ENCODE results near the gene MPP2.

Gene MPP2

DNA sequence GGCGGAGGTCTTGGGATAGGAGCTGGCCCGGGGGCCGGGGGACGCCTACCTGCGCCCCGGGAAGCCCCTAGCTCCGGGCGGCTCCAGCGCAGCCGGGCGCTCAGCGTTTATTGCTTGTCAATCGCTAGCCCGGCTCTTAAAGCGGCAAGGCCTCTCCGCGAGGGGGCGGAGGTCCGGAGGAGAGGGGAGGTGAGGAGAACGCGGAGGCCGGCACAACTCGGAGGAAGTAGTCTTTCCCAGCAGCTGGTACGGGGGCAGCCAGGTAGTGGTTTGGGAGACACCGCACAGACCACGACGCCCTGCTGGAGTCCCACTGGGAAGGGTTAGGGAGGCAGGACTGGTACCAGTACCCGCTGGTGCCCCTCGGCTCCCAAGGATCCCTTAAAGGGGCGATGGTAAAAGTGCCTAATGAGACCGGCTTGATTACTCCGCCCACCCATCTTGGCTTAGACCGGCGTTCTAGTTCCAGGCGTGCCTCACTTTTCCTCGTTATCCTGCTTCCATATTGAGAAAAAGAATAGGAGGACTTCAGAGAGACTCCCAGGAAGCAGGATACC, at the start of gene MPP2:
Gene MPP2, minus strand, starts transcription at position 112 of the 557 bp plus-strand sequence. CDS start 3,076 bp downstream, outside the sequence.
- peaks cover 17% of the 10 kb centered on the region for H3K27me3 Mint-ChIP-seq
- ATAC-seq (ENCODE audit: low read depth) (peak; percentile 66), DNase-seq (ENCODE audit: low spot score in 2 of 2) (peak; percentile 30 to 57)
- peak within 1 kb of the TSS; percentile 78 for H3K4me3 Mint-ChIP-seq
- peaks cover 11% of the 10 kb centered on the region for H3K4me1 Mint-ChIP-seq
- no peaks in the 10 kb centered on the region for H3K36me3 Mint-ChIP-seq
- H3K27ac Mint-ChIP-seq: no peak within 1 kb of the TSS
- H3K9me3 Mint-ChIP-seq: no peaks in the 10 kb centered on the region

GRCh38 chr17:43956222-43956621, 48.9 kb upstream of the MPP2 start:
- Mint-ChIP-seq H3K27me3 (peaks cover 35% of the 10 kb centered on the region), H3K4me1 (peaks cover 7% of the 10 kb centered on the region), H3K27ac (no peak overlapping the region), H3K36me3 (no peaks in the 10 kb centered on the region), H3K9me3 (no peaks in the 10 kb centered on the region), H3K4me3 (no peak overlapping the region)
- DNase-seq (ENCODE audit: low spot score in 2 of 2) (no peak), ATAC-seq (ENCODE audit: low read depth) (no peak)

DNA sequence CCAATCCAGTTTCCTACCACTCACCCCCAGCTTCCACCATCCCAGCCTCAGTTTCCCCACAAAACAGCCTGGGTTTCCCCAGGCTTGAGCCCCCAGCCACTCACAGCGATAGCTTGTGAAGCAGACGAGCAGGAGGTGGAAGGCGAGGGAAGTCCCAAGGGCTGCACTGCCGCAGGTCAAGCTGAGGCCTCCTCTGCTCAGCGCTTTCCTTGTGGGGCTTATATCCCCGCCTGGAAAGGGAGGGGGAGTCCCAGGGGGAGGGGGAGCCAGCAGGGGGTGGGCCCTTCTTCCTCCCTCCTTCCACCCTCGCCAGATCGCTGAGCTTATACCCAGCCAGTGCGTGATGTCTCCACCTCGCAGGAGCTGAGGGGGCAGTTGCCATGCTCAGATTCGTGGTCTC, 46.4 kb upstream of the MPP2 start, which contains the start of gene PYY:
Gene PYY, minus strand, starts transcription at position 195 of the 400 bp plus-strand sequence. CDS start 457 bp downstream, outside the sequence.
- DNase-seq (ENCODE audit: low spot score in 2 of 2): no peak
- no peak for ATAC-seq (ENCODE audit: low read depth)
- H3K9me3 Mint-ChIP-seq: no peaks in the 10 kb centered on the region
- H3K27me3 Mint-ChIP-seq: peaks cover 37% of the 10 kb centered on the region
- peak within 1 kb of the TSS; percentile 15 for H3K4me3 Mint-ChIP-seq
- no peaks in the 10 kb centered on the region for H3K36me3 Mint-ChIP-seq
- H3K4me1 Mint-ChIP-seq: peaks cover 7% of the 10 kb centered on the region
- no peak within 1 kb of the TSS for H3K27ac Mint-ChIP-seq

GRCh38 chr17:43952724-43953666, 45.7 kb upstream of the MPP2 start:
- ATAC-seq (ENCODE audit: low read depth): no peak
- peaks cover 37% of the 10 kb centered on the region for H3K27me3 Mint-ChIP-seq
- DNase-seq (ENCODE audit: low spot score in 2 of 2): no peak
- peaks cover 7% of the 10 kb centered on the region for H3K4me1 Mint-ChIP-seq
- H3K36me3 Mint-ChIP-seq: no peaks in the 10 kb centered on the region
- no peaks in the 10 kb centered on the region for H3K9me3 Mint-ChIP-seq
- H3K27ac Mint-ChIP-seq: no peak overlapping the region
- H3K4me3 Mint-ChIP-seq: peak overlapping the region; percentile 15

DNA sequence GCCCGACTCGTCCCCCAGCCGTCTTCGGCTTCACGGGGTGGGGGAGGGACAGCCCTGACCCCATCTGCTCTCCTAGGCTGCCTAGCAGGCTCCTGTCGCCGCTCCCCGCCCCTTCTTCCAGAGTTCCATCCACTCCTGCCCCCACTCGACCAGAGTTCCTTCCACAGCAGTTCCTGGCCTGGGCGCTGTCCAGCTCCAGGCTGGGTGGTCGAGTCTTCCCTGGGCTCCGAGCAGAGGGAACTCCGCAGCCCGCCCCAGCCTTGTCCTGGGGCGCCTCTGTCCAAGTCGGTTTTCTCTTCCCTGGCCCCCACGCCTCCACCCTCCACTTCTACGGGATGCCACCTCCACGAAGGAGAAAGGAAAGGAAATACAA, 45.0 kb upstream of the MPP2 start:
- no peaks in the 10 kb centered on the region for H3K9me3 Mint-ChIP-seq
- ATAC-seq (ENCODE audit: low read depth) (no peak), DNase-seq (ENCODE audit: low spot score in 2 of 2) (no peak)
- peaks cover 7% of the 10 kb centered on the region for H3K4me1 Mint-ChIP-seq
- H3K27ac Mint-ChIP-seq: no peak overlapping the region
- H3K27me3 Mint-ChIP-seq: peaks cover 36% of the 10 kb centered on the region
- no peaks in the 10 kb centered on the region for H3K36me3 Mint-ChIP-seq
- peak overlapping the region; percentile 15 for H3K4me3 Mint-ChIP-seq

- H3K27me3 Mint-ChIP-seq: peaks cover 35% of the 10 kb centered on the region
- ATAC-seq (ENCODE audit: low read depth): no peak
- DNase-seq (ENCODE audit: low spot score in 2 of 2): no peak
- H3K36me3 Mint-ChIP-seq: no peaks in the 10 kb centered on the region
- peaks cover 7% of the 10 kb centered on the region for H3K4me1 Mint-ChIP-seq
- no peak overlapping the region for H3K4me3 Mint-ChIP-seq
- H3K9me3 Mint-ChIP-seq: no peaks in the 10 kb centered on the region
- no peak overlapping the region for H3K27ac Mint-ChIP-seq
These were observed 44.4 kb upstream of the MPP2 start for GRCh38 chr17:43951750-43952149.

DNA sequence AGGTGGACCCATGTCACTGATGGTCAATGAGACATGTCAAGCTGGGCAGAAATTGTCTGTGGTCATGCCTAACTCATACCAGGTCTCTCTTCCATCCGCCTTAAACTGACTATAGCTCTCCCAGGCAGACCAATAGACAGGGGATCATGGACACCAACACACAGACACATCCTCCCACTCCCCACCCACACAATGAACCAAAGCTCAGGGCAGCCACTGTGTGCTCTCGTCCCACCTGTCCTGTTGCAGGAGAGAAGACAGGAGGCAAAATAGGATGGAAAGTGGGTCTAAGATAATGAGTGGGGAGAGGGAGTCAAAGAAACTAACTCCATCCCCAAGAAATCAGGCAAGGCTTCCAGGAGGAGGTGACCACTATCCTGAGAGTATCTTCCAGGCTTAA, 43.2 kb upstream of the MPP2 start:
- DNase-seq (ENCODE audit: low spot score in 2 of 2) (no peak), ATAC-seq (ENCODE audit: low read depth) (no peak)
- no peaks in the 10 kb centered on the region for H3K36me3 Mint-ChIP-seq
- H3K4me3 Mint-ChIP-seq: no peak overlapping the region
- peaks cover 7% of the 10 kb centered on the region for H3K4me1 Mint-ChIP-seq
- H3K9me3 Mint-ChIP-seq: no peaks in the 10 kb centered on the region
- H3K27me3 Mint-ChIP-seq: peaks cover 35% of the 10 kb centered on the region
- no peak overlapping the region for H3K27ac Mint-ChIP-seq

DNA sequence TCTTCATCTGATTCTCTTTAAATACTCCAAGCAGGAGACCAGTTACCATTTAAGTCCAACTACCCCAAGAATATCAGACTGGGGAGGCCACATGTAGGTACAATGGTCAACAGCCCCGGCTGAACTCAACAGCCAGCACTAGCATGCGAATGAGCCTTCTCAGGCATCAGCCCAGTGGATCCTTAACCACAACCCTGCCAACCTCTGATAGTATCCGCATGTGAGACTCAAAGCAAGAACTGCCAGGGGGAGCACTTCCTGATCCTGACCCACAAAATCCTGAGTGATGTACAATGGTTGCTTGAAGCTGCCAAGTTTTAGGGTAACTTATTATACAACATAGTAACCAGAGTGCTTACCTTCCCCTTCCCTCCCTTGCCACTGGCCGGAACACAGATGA, 42.4 kb upstream of the MPP2 start:
- no peaks in the 10 kb centered on the region for H3K36me3 Mint-ChIP-seq
- DNase-seq (ENCODE audit: low spot score in 2 of 2): no peak
- peaks cover 31% of the 10 kb centered on the region for H3K27me3 Mint-ChIP-seq
- H3K9me3 Mint-ChIP-seq: no peaks in the 10 kb centered on the region
- no peak overlapping the region for H3K4me3 Mint-ChIP-seq
- ATAC-seq (ENCODE audit: low read depth): no peak
- H3K27ac Mint-ChIP-seq: no peak overlapping the region
- H3K4me1 Mint-ChIP-seq: peaks cover 7% of the 10 kb centered on the region

DNA sequence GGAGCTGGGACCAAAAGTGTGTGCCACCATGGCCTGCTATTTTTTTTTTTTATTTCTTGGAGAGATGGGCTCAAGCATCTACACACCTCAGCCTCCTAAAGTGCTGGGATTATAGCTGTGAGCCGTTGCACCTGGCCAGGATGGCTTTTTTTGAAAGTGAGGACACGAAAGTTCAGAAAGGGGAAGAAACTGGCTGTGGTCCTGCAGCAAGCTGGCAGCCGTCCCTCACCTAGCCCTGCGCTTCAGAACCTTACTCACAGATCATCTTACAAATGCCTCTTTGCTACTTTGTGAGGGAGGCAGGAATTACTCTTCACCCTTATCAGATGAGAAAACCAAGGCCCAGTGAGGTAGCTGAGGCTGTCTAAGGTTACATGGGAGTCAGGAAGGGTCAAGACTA, 39.4 kb upstream of the MPP2 start:
- no peaks in the 10 kb centered on the region for H3K4me1 Mint-ChIP-seq
- H3K4me3 Mint-ChIP-seq: no peak overlapping the region
- DNase-seq (ENCODE audit: low spot score in 2 of 2) (no peak), ATAC-seq (ENCODE audit: low read depth) (no peak)
- no peak overlapping the region for H3K27ac Mint-ChIP-seq
- no peaks in the 10 kb centered on the region for H3K9me3 Mint-ChIP-seq
- peaks cover 12% of the 10 kb centered on the region for H3K27me3 Mint-ChIP-seq
- H3K36me3 Mint-ChIP-seq: no peaks in the 10 kb centered on the region

DNA sequence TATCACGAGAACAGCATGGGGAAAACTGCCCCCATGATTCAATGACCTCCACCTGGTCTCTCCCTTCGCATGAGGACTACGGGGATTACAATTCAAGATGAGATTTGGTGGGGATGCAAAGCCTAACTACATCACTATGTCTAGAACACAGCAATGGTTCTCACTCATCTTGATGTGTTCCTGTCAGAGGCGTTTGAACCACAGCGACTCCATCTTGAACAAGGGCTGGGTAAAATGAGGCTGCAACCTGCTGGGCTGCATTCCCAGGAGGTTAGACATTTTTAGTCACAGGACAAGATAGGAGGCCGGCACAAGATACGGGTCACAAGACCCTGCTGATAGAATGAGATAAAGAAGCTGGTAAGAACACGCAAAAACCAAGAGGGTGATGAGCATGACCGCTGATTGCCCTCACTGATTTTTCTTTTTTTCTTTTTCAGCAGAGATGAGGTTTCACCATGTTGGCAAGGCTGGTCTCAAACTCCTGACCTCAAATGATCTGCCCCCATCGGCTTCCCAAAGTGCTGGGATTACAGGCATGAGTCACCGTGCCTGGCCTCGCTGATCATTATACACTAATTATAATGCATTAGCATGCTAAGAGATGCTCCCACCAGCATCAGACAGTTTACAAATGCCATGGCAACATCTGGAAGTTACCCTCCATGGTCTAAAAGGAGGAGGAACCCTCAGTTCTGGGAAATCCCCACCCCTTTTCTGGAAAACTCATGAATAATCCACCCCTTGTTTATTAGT, 37.9 kb upstream of the MPP2 start:
- Mint-ChIP-seq H3K27ac (no peak overlapping the region), H3K27me3 (peaks cover 7% of the 10 kb centered on the region), H3K9me3 (no peaks in the 10 kb centered on the region), H3K4me3 (no peak overlapping the region), H3K4me1 (no peaks in the 10 kb centered on the region), H3K36me3 (no peaks in the 10 kb centered on the region)
- DNase-seq (ENCODE audit: low spot score in 2 of 2) (no peak), ATAC-seq (ENCODE audit: low read depth) (no peak)

DNA sequence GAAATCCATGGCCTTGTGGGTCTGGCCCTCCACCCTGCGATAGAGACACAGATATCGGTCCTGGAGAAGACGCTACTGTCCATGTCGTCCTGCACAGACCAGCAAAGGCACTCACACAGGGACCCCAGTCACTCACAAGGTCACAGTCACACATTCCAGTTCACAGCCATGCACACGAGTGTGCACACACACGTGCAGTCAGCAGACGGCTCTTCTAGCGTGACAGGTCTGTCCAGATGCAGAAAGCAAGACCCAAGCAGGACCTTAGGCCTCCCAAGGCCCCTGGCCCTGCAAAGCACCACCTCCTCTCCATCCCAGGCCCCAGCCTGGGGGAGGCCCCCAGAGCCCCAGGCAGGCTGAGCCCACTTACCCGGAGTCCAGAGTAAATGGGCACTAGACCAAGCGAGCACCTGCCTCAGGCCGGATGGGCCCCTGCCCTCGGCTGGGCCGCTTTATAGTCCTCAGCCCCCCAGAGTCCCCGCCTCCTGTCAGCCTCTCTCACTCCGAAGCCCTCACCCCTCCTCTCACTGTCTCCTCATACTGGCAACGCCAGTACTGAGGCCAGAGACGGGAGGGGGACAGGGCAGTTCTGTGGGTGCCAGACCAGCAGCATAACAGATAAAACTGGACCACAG, 34.8 kb upstream of the MPP2 start, which contains the start of gene PPY:
Gene PPY, minus strand, starts transcription at position 426 of the 635 bp plus-strand sequence. CDS start 822 bp downstream, outside the sequence.
- Mint-ChIP-seq H3K27ac (no peak within 1 kb of the TSS), H3K4me3 (no peak within 1 kb of the TSS), H3K27me3 (peaks cover 11% of the 10 kb centered on the region), H3K9me3 (no peaks in the 10 kb centered on the region), H3K4me1 (peaks cover 11% of the 10 kb centered on the region), H3K36me3 (no peaks in the 10 kb centered on the region)
- DNase-seq (ENCODE audit: low spot score in 2 of 2) (no peak), ATAC-seq (ENCODE audit: low read depth) (no peak)

- Mint-ChIP-seq H3K4me3 (no peak overlapping the region), H3K4me1 (peaks cover 11% of the 10 kb centered on the region), H3K27ac (no peak overlapping the region), H3K36me3 (no peaks in the 10 kb centered on the region), H3K27me3 (peaks cover 7% of the 10 kb centered on the region), H3K9me3 (no peaks in the 10 kb centered on the region)
- DNase-seq (ENCODE audit: low spot score in 2 of 2): no peak
- ATAC-seq (ENCODE audit: low read depth): no peak
These were observed 33.3 kb upstream of the MPP2 start for GRCh38 chr17:43940630-43941029.

DNA sequence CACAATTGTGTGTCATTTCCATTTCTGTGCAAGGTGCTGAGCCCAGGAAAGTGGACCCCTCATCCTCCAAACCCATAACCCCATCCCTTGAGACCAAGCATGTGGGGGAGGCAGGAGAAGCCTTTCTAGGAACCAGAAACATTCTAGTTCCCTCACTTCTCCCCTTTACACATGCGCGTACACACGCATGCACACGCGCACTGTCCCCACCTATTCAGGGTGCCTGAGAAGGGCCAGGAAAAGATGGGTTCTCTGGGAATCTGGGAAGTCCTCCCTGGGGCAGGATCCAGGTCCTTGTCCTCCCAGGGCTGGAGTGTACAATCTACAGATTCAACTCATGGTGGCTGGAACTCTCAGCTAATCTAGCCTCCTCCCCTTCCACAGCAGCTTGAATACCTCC, 32.5 kb upstream of the MPP2 start:
- ATAC-seq (ENCODE audit: low read depth) (no peak), DNase-seq (ENCODE audit: low spot score in 2 of 2) (no peak)
- Mint-ChIP-seq H3K9me3 (no peaks in the 10 kb centered on the region), H3K36me3 (no peaks in the 10 kb centered on the region), H3K4me1 (peaks cover 11% of the 10 kb centered on the region), H3K27me3 (peaks cover 7% of the 10 kb centered on the region), H3K4me3 (no peak overlapping the region), H3K27ac (no peak overlapping the region)

Data from memory B cell (primary cell).